HG03025 (cell line): Measurements from ENCODE around the gene RAPGEF6.
A peak's percentile ranks its signal among the peaks of the same experiment; 100 is the strongest.
"Not testable (repeated sequence)": the region's sequence is repeated elsewhere in the genome, so short reads cannot be mapped to it uniquely, and the experiment has no call there.

Experiments used
- ATAC-seq: cut with Tn5 transposase; IDR thresholded peaks from one replicate; pipeline ENCODE4 v1.9.1; 2021; ENCODE audit warnings: mild to moderate bottlenecking, moderate library complexity; ENCODE audit not compliant: unreplicated experiment, low FRiP score

The RAPGEF6 gene, protein sequence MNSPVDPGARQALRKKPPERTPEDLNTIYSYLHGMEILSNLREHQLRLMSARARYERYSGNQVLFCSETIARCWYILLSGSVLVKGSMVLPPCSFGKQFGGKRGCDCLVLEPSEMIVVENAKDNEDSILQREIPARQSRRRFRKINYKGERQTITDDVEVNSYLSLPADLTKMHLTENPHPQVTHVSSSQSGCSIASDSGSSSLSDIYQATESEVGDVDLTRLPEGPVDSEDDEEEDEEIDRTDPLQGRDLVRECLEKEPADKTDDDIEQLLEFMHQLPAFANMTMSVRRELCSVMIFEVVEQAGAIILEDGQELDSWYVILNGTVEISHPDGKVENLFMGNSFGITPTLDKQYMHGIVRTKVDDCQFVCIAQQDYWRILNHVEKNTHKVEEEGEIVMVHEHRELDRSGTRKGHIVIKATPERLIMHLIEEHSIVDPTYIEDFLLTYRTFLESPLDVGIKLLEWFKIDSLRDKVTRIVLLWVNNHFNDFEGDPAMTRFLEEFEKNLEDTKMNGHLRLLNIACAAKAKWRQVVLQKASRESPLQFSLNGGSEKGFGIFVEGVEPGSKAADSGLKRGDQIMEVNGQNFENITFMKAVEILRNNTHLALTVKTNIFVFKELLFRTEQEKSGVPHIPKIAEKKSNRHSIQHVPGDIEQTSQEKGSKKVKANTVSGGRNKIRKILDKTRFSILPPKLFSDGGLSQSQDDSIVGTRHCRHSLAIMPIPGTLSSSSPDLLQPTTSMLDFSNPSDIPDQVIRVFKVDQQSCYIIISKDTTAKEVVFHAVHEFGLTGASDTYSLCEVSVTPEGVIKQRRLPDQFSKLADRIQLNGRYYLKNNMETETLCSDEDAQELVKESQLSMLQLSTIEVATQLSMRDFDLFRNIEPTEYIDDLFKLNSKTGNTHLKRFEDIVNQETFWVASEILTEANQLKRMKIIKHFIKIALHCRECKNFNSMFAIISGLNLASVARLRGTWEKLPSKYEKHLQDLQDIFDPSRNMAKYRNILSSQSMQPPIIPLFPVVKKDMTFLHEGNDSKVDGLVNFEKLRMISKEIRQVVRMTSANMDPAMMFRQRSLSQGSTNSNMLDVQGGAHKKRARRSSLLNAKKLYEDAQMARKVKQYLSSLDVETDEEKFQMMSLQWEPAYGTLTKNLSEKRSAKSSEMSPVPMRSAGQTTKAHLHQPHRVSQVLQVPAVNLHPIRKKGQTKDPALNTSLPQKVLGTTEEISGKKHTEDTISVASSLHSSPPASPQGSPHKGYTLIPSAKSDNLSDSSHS (N-terminal part only)

DNA sequence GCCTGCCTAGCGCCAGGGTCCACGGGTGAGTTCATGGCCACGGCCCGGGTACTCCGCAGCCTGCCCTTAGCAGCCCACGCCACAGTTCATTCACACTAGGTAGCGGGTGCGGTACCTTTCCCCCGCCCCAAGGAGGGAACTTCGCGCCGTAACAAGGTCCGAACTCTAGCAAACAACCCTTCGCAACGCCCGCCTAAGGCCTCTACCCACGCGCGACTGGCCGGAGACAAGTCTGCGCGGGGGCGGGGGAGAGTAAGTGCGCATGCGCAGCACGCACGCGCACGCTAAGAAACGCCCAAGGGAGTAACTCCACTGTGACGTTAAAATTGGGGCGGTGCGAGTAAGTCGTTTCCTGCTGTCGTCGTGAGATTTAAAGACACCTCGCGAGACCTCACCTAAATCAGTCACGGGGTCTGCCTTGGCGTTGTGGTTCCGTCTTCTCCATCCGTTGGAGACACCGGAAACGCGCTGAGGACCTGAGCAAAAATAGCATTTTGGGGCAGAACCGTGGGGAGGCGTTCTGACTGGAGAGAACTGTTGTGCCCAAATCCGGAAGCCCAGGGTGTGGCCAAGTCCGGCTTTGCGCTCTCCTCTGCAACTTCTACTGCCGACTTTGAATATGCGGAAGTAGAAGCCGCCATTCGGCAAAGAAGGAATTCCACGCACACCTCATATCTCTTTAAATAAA lies at the start of gene RAPGEF6:
RAPGEF6 (minus strand) TSS at position 234 of the 688 bp plus-strand sequence; CDS start at position 35, 199 bp downstream.
- peak; percentile 89 for ATAC-seq

DNA sequence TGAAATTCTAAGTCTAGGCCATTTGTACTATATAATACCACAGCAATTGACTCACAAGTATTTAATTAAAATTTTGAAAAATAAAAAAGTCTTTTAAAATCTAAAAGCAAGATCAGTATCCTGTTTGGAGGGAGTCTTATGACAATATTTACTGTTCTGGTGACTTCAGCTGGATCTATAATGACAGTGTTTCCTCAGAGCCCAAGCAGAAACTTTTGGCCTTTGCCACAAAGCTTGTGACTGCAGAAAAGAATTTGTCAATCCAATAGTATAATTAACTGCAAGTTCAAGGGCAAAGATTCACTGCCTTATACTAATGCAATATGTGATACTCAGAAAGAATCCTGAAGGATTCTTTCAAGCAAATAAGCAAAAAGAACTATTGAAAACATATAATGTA lies 49.6 kb upstream of the RAPGEF6 start:
- no peak for ATAC-seq

DNA sequence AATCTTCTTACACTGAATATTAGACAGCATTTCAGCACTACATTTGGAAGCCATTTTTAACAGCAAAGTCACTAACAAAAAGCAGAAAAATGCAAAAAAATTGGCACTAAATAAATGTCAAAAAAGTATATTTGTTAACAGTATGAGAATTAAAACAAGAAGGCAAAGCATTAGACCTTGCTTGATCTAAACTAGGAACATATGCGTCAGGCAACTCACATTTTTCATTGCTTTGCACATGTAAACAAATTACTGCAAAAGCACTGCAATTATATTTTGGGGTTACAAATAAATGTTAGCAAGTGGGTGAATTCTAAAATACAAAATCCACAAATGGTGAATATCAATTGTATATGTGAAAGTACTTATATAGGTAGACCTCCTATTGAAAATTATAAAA lies 49.0 kb upstream of the RAPGEF6 start:
- ATAC-seq = no peak

DNA sequence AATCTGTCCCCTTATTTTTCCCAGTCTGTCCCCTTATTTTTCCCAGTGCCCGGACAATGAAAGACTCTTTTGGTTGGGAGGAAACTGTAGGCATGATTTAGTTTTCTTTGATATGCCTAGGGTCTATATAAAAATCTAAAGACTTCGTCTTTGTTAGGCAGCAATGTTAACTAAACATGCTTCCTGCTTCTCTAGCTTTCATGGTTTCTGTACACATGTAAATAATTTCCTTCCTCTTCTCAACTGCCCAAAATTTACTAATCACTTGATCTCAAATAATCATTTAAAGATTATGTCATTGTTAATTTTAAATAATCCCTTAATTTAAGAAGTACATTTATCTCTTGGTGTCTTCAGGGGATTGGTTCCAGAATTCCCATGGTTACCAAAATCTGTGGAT lies 47.8 kb upstream of the RAPGEF6 start:
- ATAC-seq = no peak

DNA sequence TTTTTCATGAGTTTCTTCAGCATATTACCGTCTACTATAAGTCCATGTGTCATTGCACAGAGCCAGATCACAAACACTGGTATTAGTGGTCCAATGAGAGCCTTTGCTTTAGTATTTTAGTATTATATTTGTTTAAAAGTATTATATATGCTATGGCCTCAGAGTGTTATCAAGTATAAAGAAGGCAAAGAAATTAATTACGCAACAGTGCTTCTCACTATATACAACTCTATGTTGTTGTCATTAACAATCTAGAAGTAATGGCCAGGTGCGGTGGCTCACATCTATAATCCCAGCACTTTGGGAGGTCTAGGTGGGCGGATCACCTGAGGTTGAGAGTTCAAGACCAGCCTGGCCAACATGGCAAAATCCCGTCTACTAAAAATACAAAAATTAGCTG lies 47.1 kb upstream of the RAPGEF6 start:
- no peak for ATAC-seq

DNA sequence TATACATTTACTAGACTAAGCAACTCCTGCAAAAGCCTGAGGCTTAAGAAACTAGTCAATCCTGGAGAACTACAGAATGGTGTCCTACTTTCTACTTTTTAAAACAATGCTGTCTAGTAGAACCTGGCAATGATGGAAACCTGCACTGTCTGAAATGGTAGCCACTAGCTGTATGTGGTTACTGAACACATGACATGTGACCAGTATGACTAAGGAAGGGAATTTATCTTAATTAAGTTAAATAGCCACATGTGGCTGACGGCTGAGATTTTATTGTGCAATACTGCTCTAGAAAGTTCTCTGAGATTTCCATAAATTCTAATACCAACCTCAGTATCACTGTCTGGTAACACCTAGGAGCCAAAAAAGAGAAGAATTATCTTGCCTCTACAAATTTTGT lies 44.9 kb upstream of the RAPGEF6 start:
- ATAC-seq = no peak

DNA sequence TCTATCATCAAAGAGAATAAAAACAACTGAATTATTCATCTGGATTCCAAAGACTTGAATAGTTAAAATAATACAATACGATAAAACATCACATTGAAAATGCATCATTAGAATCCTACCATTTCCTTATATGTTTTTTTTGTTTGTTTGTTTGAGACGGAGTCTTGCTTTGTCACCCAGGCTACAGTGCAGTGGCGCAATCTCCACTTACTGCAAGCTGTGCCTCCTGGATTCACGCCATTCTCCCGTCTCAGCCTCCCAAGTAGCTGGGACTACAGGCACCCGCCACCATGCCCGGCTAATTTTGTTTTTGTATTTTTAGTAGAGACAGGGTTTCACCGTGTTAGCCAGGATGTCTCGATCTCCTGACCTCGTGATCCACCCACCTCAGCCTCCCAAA lies 43.2 kb upstream of the RAPGEF6 start:
- not testable (repeated sequence) for ATAC-seq

DNA sequence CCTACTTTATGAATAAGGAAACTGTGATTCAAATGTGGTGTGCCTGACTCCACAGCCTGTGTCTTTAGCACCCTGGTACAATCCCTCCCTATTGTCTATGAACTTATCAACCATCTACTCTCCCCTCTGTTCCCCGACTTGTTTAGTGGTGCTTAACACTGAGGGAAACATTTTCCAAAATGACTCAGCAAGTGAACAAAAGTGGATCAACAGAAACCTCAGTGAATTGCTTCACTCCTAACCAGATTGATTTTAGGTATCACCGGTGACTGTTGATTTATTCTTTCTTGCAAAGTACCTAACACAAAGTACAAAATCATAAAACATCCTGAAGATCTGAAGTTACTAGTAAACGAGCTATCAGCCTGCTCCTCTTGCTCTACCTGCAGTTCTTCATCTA lies 42.1 kb upstream of the RAPGEF6 start:
- no peak for ATAC-seq

DNA sequence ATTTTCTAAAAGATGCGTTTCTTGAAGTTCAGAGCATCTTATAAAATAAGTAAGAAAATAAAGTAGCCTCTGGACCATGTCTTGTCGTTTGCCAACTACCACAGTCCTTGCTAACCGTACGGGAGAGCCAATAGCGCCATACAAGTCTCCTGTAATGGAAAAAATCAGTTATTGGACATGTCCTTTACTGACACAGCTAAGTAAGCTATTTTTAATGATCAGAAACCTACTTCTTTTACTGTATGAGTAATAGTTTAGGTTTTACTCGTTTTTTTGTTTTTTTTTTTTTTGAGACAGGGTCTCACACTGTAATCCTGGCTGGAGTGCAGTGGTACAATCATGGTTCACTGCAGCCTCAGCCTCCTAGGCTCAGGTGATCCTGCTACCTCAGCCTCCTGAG lies 37.7 kb upstream of the RAPGEF6 start:
- ATAC-seq = peak; percentile 22

DNA sequence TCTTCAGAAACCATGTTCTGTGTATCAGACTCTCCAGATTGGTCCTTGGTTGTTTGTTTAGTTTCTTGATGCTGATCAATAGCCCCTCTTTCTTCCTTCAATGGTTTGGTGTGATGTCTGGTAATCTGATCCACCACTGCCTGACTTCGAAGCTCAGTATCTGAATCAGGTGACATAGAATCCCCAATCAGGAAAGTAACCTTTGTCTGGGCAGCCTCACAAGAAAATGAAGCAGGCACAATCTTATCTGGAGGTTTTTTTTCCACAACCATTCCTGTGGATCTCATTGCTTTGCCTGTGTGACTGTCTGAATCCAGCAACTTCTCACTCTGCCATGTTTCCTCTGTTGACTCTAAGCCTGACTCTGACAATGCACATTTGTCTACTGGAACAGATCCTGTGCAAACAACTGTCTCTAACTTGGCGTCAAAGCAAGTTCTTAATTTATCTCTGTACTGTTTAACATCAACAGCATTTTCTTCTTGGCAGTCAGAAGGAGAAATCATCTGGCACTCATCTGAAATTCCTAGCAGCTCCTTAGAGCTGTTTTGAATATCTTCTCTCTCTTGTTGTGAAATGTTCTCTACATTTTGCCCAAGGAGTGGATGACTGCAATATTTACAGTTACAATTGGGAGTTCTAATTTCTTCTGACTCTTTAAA lies 37.1 kb upstream of the RAPGEF6 start:
- ATAC-seq = no peak

DNA sequence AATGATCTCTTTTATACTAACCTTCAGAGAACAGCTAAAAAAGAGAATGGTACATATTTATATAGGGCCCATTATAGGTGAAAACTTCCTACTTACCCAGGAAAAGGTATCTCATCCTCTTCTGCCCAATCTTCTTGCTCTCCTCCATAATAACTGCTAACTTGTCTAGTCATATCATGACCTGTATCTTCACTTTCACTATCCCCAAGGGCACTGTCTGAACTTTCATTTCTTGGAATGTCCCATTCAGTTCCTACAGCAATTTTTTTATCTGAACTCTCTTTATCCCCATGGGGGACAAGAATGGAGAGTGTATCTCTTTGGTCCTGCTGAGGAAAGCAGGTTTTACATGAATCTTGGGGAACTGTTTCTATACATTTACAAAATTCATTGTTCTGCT lies 36.4 kb upstream of the RAPGEF6 start:
- ATAC-seq = no peak

DNA sequence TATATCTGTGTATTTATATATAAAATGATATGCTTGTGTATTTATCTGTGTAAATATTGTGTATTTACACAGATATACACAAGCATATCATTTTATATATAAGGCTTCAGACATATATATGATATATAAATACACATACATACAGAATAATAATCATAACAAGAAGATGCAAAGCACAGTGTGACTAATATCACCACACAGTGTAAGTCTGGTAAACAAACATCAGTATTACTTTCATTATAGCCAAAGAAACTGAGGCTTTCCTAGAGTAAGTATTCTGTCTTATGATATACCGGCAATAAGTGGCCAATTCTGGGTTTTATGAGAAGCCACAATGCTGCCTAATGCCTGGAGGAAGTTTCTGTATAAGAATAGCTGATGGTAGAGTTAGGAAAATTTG lies 29.9 kb upstream of the RAPGEF6 start:
- ATAC-seq = no peak

DNA sequence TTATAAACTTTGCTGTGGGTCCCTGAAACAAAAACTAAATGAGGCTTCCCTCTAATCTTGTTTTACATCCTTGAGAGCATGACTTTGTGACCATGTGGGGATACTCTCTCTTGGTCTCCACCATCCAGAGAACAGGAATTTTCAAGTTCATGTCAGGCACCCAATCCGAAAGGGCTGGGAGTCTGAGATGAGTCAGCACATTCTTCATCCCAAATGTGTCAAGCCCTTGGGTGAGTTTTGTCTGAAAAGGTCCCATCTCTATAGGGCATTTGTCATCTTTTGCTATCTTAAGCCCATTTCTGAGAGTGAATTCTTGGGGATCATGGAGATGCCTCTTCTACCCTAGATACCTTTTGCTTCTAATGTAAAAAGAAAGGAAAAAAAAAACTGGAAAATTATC lies 26.9 kb upstream of the RAPGEF6 start:
- ATAC-seq = no peak

DNA sequence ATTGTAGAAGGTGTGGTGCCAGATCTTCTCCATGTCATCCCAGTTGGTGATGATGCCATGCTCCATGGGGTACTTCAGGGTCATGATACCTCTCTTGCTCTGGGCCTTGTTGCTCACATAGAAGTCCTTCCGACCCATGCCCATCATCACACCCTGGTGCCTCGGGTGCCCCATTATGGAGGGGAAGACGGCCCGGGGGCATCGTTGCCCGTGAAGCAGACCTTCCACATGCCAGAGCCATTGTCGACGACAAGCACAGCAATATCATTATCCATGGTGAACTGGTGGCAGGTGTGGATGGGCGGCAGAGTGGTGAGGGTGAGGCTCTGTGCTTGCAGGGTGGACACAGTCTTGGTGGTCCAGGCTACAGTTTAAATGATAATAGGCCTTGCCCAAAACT lies 24.8 kb upstream of the RAPGEF6 start:
- ATAC-seq = no peak

DNA sequence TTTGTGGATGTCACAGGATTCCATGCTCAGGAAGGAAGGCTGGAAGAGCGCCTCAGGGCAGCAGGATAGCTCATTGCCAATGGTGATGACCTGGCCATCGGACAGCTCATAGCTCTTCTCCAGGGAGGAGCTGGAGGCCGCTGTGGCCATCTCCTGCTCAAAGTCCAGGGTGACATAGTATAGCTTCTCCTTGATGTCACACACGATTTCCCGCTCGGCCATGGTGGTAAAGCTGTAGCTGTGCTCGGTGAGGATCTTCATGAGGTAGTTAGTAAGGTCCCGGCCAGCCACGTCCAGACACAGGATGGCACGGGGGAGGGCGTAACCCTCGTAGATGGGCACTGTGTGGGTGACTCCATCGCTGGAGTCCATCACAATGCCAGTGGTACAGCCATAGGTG lies 24.3 kb upstream of the RAPGEF6 start:
- ATAC-seq = no peak

DNA sequence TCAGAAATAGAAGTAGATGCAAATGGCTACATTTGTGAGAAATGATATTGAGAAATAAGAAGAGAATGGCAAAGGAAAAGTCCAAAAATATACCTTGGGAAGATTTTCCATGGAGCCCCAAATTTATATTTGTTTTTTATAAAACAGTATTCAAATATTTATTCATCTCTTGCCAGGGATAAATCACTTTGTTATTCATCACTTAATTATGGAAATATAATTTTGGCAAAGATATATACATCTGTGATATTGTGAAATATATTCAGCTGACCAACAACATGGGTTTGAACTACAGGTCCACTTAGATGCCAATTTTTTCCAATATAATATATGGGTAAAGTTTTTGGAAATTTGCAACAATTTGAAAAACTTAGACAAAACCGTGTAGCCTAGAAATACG lies 19.7 kb upstream of the RAPGEF6 start:
- ATAC-seq = no peak

DNA sequence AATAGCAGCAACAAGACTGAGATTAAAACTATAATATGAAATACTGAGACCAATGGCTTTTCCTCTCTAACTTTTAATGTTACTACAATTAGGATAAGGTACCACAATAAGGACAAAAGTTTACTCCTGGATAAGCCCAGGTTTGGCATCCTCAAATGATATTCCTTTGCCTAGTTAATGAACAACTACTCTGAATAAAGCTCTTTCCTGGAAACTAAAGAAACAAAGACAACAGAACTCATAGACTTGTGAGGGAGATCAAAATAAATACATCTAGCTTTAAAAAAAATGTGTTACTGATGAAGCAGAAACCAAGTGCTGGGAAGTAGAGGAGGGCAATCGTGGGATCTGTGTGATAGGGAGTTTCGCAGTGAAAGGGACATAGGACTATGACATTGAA lies 19.3 kb upstream of the RAPGEF6 start:
- ATAC-seq = no peak

DNA sequence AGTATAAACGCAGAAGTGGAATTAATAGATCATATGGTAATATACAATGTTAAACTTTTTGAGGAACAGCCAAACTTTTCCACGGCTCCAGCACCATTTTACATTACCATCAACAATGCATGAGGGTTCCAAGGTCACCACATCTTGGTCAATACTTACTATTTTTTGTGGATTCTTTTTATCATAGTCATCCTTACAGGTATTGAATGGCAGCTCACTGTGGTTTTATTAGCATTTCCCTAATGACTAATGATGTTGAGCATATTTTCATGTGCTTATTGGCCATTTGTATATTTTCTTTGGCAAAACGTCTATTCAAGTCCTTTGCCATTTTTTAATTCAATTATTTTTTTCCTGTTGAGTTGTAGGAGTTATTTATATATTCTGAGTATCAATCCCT lies 14.1 kb upstream of the RAPGEF6 start:
- ATAC-seq = no peak

DNA sequence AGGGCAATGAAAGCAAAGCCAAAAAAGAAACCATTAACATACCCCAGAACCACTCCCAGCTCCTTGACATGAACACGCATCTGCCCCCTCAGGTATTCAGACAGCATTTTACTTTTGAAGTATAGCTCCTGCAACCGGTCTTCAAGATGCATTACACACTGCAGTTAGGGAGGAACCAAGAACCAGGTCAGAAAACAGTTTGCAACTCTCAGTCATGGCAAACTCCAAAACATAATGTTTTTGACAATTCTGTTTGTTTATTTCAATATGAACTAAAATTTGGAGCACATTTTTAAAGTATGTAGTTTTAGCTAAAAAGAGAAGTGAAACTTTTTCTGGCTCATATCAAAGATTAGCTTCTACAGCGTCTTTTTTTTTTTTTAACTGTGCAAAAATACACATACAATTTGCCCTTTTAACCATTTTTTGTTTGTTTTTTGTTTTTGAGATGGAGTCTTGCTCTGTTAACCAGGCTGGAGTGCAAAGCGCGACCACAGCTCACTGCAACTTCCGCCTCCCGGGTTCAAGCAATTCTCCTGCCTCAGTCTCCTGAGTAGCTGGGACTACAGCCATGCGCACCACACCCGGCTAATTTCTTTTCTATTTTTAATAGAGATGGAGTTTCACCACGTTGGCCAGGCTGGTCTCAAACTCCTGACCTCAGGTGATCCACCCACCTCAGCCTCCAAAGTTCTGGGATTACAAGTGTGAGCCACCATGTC lies 12.2 kb upstream of the RAPGEF6 start:
- peak; percentile 71 for ATAC-seq
